HFFc6 (cell line): ENCODE results near the gene HSDL1. TPM values are rescaled to one million over a fixed set of nuclear protein-coding genes. Genes with fewer than 3 reads are reported as not detected.

Experiments
- DNase-seq: peaks from one replicate; pipeline ENCODE4 v3.0.0-alpha.2; 2018
- H3K27ac Mint-ChIP-seq: 2 replicates; pipeline ENCODE4 v1.8.0; 2020; ENCODE audit warnings: mild to moderate bottlenecking, mixed read lengths
- H3K27me3 Mint-ChIP-seq: 2 replicates; pipeline ENCODE4 v1.8.0; 2021; ENCODE audit warnings: mild to moderate bottlenecking, moderate library complexity, mixed read lengths; ENCODE audit not compliant: insufficient read depth
- H3K36me3 Mint-ChIP-seq: 2 replicates; pipeline ENCODE4 v1.8.0; 2021; ENCODE audit warnings: low read depth, mixed read lengths
- H3K4me1 Mint-ChIP-seq: 2 replicates; pipeline ENCODE4 v1.8.0; 2020; ENCODE audit warnings: low read depth, mixed read lengths
- H3K4me3 Mint-ChIP-seq: 2 replicates; pipeline ENCODE4 v1.8.0; 2020; ENCODE audit warnings: mild to moderate bottlenecking, moderate library complexity, mixed read lengths
- H3K9me3 Mint-ChIP-seq: 2 replicates; pipeline ENCODE4 v1.8.0; 2020; ENCODE audit warnings: mild to moderate bottlenecking, mixed read lengths
- total RNA-seq, 6 experiments: library from RNA; stranded (reverse); fragmentation: NEBNext Ultra II Directional; extraction: Animal tissue kit (Norgen Biotek cat#: 25700); gene quantifications; 2 replicates in 1 of 6; 3 replicates in 5 of 6; pipeline ENCODE4 v1.2.3, GENCODE V29; 2021
- TF ChIP-seq, protein P1 (sequence below): fragments of 200-600 bp; sonication (generic); IDR thresholded peaks from 2 replicates; pipeline ENCODE4 v1.5.0; 2021; ENCODE audit warnings: antibody characterized with exemption, mild to moderate bottlenecking

The HSDL1 gene
- total RNA-seq, 6 experiments from 2014 or later, result 14.8 to 18.8 (median 17.2) TPM

DNA sequence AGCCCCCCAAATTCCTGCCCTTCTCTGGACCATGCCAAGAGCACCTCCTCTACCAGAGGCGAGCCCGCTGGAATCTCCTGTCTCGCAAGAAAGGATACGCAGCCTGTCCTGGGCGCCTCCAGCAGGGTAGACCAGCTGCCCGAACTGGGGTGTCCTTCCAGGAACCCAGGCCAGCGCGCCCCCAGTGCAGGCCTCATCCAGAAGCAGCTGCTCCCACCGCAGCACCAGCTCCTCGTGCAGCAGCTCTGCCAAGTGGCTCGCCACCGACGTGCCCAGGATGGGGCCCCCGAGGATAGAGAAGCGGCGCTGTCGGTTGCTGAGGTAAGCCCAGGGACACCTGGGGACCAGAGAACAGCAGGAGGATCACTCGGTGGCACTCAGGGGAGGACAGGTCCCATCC lies 37.1 kb upstream of the HSDL1 start:
- Mint-ChIP-seq H3K4me1 (peaks cover 26% of the 10 kb centered on the region), H3K4me3 (no peak overlapping the region), H3K27me3 (no peaks in the 10 kb centered on the region), H3K9me3 (no peaks in the 10 kb centered on the region), H3K27ac (no peak overlapping the region), H3K36me3 (peaks cover 15% of the 10 kb centered on the region; the same call in 1 of the 2 replicates)
- DNase-seq, result no peak
- TF ChIP-seq, protein P1, sequence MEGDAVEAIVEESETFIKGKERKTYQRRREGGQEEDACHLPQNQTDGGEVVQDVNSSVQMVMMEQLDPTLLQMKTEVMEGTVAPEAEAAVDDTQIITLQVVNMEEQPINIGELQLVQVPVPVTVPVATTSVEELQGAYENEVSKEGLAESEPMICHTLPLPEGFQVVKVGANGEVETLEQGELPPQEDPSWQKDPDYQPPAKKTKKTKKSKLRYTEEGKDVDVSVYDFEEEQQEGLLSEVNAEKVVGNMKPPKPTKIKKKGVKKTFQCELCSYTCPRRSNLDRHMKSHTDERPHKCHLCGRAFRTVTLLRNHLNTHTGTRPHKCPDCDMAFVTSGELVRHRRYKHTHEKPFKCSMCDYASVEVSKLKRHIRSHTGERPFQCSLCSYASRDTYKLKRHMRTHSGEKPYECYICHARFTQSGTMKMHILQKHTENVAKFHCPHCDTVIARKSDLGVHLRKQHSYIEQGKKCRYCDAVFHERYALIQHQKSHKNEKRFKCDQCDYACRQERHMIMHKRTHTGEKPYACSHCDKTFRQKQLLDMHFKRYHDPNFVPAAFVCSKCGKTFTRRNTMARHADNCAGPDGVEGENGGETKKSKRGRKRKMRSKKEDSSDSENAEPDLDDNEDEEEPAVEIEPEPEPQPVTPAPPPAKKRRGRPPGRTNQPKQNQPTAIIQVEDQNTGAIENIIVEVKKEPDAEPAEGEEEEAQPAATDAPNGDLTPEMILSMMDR, result no peak

DNA sequence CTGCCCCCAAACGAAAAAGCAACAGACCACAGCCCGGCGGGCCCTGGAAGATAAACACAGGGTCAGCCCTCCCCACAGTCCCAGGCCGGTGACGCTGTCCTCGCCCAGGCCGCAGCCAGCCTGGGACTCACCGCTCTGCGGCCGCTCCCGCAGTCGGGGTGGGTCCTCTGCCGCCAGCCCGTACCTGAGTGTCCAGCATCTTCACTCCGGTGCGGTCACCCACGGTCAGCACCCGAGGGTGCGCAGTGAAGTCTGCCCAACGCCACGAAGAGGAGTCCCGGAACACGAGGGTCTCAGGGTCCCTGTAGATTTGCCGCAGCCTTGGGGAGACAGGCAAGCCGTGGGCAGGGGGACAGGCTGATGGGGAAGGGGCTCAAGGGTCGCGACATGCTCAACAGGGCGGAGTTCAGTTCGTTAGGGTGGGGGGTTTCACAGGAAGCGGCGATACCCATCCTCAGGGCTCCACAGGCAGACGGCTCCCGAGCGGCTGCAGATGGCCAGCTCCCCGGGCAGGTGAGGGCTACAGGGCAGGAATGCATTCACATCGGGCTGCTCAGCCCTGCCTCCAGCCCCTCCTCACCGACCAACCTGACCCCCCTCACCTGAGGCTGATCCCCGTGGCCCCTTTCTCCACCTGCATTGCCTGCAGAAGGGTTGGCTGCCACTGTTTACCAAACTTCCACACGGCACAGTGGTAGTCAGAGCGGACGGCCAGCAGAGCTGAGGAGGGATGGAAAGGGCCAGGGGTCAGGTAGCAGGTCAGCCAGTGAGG lies 36.4 kb upstream of the HSDL1 start:
- Mint-ChIP-seq H3K27me3 (no peaks in the 10 kb centered on the region), H3K9me3 (no peaks in the 10 kb centered on the region), H3K4me3 (no peak overlapping the region), H3K4me1 (peaks cover 34% of the 10 kb centered on the region), H3K36me3 (peaks cover 15% of the 10 kb centered on the region; the same call in 1 of the 2 replicates), H3K27ac (no peak overlapping the region)
- TF ChIP-seq, protein P1, result no peak
- DNase-seq, result no peak

DNA sequence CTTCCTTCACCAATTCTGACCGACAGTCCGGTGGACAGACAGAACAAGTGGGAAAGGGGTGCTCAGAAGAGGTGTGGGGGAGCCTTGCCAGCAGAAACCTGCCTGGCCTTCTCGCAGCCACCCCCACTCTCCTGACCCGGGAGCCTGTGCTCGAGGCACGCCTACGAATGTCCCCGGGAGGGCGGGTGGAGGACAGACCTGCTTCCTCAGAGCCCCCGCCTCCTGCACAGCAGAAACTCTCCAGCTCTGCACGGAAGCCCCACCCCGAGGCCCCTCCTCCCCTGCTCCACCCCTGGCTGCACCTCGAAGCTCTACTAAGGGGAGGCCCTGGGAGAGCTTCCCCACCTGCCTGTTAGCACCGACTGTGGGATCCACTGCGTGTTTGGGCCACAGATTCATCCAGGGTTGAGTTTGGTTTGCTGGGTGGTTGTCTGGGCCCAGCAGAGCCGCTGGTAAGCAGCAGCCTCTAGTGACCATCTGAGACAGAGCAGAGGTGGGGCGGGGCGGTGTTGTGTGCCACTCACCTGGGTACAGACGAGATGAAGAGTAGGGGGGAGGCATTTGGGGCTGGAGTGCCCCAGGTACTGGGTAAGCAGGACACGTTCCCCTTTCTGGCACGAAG lies 35.7 kb upstream of the HSDL1 start:
- Mint-ChIP-seq H3K4me3 (no peak overlapping the region), H3K27me3 (no peaks in the 10 kb centered on the region; the same call in 1 of the 2 replicates), H3K4me1 (peaks cover 41% of the 10 kb centered on the region), H3K9me3 (no peaks in the 10 kb centered on the region), H3K27ac (no peak overlapping the region), H3K36me3 (peaks cover 15% of the 10 kb centered on the region; the same call in 1 of the 2 replicates)
- no peak for DNase-seq
- TF ChIP-seq, protein P1, result no peak

DNA sequence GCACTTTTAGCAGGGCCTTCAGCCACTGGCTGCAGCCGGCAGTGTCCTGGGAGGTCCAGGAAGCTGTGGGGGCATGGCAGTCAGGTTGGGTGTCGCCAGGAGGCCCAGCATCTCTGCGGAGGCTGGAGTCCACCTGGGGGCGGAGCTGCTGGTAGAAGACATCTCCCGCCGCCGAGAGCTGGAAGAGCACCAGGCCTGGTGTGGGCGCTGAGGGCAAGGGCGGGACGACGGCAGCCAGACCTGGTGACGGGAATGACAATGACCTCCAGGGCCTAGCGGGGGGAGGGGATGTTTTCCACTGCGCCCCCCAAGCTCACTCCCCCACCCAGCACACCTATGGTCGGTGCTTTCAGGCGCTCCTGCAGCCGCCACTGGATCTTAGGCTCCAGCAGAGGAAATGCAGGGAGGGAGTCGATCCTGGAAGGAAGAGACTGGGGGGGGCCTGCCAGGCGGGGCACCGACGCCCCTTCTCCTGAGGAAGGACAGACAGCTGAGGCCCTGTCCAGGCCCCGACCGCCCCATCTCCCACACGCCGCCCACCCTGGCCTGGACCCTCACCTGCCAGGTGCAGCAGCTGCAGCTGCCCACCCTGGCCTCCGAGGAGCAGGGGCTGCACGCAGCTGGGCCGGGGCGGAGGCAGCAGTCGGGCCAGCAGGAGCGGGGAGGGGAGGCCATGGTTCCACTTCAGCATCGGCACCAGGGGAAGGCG lies 34.8 kb upstream of the HSDL1 start:
- TF ChIP-seq, protein P1, result no peak
- no peaks in the 10 kb centered on the region; the same call in 1 of the 2 replicates for H3K27me3 Mint-ChIP-seq

DNA sequence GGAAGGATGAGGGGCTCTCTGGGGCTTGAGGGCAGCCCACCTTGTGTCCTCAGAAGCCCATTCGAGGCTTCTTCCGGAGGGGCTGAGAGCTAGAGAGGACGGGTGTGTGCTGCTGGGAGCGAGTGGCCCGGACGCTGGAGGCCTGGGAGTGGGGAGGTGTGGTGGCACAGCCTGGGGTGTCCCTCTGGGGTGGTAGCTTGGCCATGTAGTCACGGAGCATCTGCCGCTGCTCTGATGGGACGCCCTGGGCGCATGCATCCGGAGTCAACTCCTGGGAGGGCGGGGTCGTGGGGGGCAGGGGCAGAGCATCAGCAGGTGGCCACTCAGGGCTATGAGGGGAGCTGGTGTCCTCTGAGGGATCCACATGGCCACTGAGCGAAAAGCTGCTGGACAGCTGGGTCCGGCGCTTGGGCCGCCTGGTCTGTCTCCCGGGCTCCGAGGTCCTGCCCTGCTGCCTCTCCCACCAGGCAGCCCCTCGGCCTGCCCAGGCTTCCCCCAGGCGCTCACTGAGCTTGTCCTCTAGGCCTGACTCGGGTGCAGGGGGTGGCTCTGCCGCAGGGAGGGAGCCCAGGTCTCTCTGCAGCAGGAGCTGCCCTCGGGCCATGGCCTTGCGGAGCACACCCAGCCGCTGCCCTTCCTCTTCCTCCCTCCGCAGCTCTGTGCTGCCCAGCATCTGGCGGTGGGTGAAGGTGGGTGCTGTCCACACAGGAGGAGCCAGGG lies 34.1 kb upstream of the HSDL1 start:
- Mint-ChIP-seq H3K27ac (no peak overlapping the region), H3K4me1 (peaks cover 38% of the 10 kb centered on the region), H3K36me3 (peaks cover 7% of the 10 kb centered on the region; the same call in 1 of the 2 replicates), H3K4me3 (no peak overlapping the region), H3K9me3 (no peaks in the 10 kb centered on the region), H3K27me3 (no peaks in the 10 kb centered on the region; the same call in 1 of the 2 replicates)
- TF ChIP-seq, protein P1, result no peak
- DNase-seq, result no peak

More for the DNA sequence above, 34.8 kb upstream of the HSDL1 start:
- Mint-ChIP-seq H3K4me1 (peaks cover 42% of the 10 kb centered on the region), H3K36me3 (peaks cover 8% of the 10 kb centered on the region; the same call in 1 of the 2 replicates), H3K9me3 (no peaks in the 10 kb centered on the region), H3K4me3 (no peak overlapping the region), H3K27ac (no peak overlapping the region)
- no peak for DNase-seq
